Measurements from ENCODE around the gene ST8SIA2.

- no peak for TF ChIP-seq EZH2 (IDR thresholded peaks at IDR 0.05; ENCODE audit: insufficient read depth, poor library complexity, severe bottlenecking)
- TF ChIP-seq EZH2phosphoT487 (IDR thresholded peaks at IDR 0.05; ENCODE audit: insufficient read depth, low read depth) = no peak
Measured at GRCh38 chr15:92411256-92411655, 17.6 kb downstream of the ST8SIA2 start.
